ENCODE data around the gene PDE8B.
A peak's percentile ranks its signal among the peaks of the same experiment; 100 is the strongest.

The PDE8B gene

GRCh38 chr5:77210091-77210963, at the start of gene PDE8B:
Gene PDE8B, plus strand, starts transcription at chr5:77210680. Its CDS starts 246 bp downstream, at chr5:77210926.
- peak in 17 of 56 donors; percentile 13 to 64 (median 47) for DNase-seq

- DNase-seq: peak in 6 of 56 donors; percentile 13 to 38 (median 30)
Observed at GRCh38 chr5:77163453-77163852, 47.0 kb upstream of the PDE8B start.

GRCh38 chr5:77167063-77167462, 43.4 kb upstream of the PDE8B start:
- no peak for DNase-seq

GRCh38 chr5:77167695-77168121, 42.8 kb upstream of the PDE8B start:
- DNase-seq: no peak

- peak in 52 of 56 donors; percentile 16 to 86 (median 67) for DNase-seq
Observed at GRCh38 chr5:77168161-77168878, 42.2 kb upstream of the PDE8B start.

GRCh38 chr5:77168879-77169244, 41.6 kb upstream of the PDE8B start:
- peak in 1 of 56 donors; percentile 32 for DNase-seq

GRCh38 chr5:77170196-77170890, 40.1 kb upstream of the PDE8B start:
- no peak for DNase-seq

GRCh38 chr5:77171141-77171910, 39.2 kb upstream of the PDE8B start:
- no peak for DNase-seq

GRCh38 chr5:77172713-77173328, 37.7 kb upstream of the PDE8B start:
- DNase-seq: no peak

- no peak for DNase-seq
Observed at GRCh38 chr5:77174526-77174925, 36.0 kb upstream of the PDE8B start.

GRCh38 chr5:77175231-77175630, 35.2 kb upstream of the PDE8B start:
- DNase-seq: no peak

- DNase-seq: no peak
Observed at GRCh38 chr5:77176429-77176828, 34.1 kb upstream of the PDE8B start.

GRCh38 chr5:77177576-77177975, 32.9 kb upstream of the PDE8B start:
- no peak for DNase-seq

- DNase-seq: peak in 21 of 56 donors; percentile 5 to 60 (median 30)
Observed at GRCh38 chr5:77180167-77181081, 30.1 kb upstream of the PDE8B start.

- no peak for DNase-seq
Observed at GRCh38 chr5:77181173-77181572, 29.3 kb upstream of the PDE8B start.

- DNase-seq: no peak
Observed at GRCh38 chr5:77181596-77182304, 28.7 kb upstream of the PDE8B start.

- no peak for DNase-seq
Observed at GRCh38 chr5:77182367-77182766, 28.1 kb upstream of the PDE8B start.

GRCh38 chr5:77186652-77187370, 23.7 kb upstream of the PDE8B start:
- no peak for DNase-seq

Measured in amygdala (tissue), 56 donors.